GM21786 (cell line): Measurements from ENCODE around the gene TP63.

Source experiments
- ATAC-seq: cut with Tn5 transposase; IDR thresholded peaks from one replicate; pipeline ENCODE4 v1.9.1; 2021; ENCODE audit not compliant: unreplicated experiment

The TP63 gene

GRCh38 chr3:189680723-189681122 is 49.5 kb downstream of the TP63 start:
- ATAC-seq = no peak

GRCh38 chr3:189683546-189684255 is 52.5 kb downstream of the TP63 start:
- ATAC-seq = no peak

- ATAC-seq = no peak
Observed at GRCh38 chr3:189684317-189684716, 53.1 kb downstream of the TP63 start.

GRCh38 chr3:189685291-189685690 is 54.1 kb downstream of the TP63 start:
- no peak for ATAC-seq

- ATAC-seq = no peak
Observed at GRCh38 chr3:189685860-189686259, 54.7 kb downstream of the TP63 start.

GRCh38 chr3:189687475-189687874 is 56.3 kb downstream of the TP63 start:
- ATAC-seq = no peak

- peak; percentile 48 for ATAC-seq
Observed at GRCh38 chr3:189688262-189688661, 57.1 kb downstream of the TP63 start.

GRCh38 chr3:189689625-189690024 is 58.4 kb downstream of the TP63 start:
- ATAC-seq = no peak

- ATAC-seq = no peak
Observed at GRCh38 chr3:189690237-189690636, 59.0 kb downstream of the TP63 start.

GRCh38 chr3:189690672-189691071 is 59.5 kb downstream of the TP63 start:
- ATAC-seq = no peak

- ATAC-seq = no peak
Observed at GRCh38 chr3:189695400-189695799, 64.2 kb downstream of the TP63 start.

GRCh38 chr3:189698811-189699210 is 67.6 kb downstream of the TP63 start:
- no peak for ATAC-seq

- no peak for ATAC-seq
Observed at GRCh38 chr3:189699885-189700284, 68.7 kb downstream of the TP63 start.

- ATAC-seq = no peak
Observed at GRCh38 chr3:189702066-189702646, 71.0 kb downstream of the TP63 start.

- ATAC-seq = no peak
Observed at GRCh38 chr3:189703865-189704264, 72.7 kb downstream of the TP63 start.

GRCh38 chr3:189708375-189708774 is 77.2 kb downstream of the TP63 start:
- no peak for ATAC-seq

GRCh38 chr3:189710620-189711402 is 79.6 kb downstream of the TP63 start:
- ATAC-seq = no peak

GRCh38 chr3:189712906-189713483 is 81.8 kb downstream of the TP63 start:
- no peak for ATAC-seq

GRCh38 chr3:189714991-189715961 is 84.1 kb downstream of the TP63 start:
- peak; percentile 47 for ATAC-seq

GRCh38 chr3:189718215-189718614 is 87.0 kb downstream of the TP63 start:
- no peak for ATAC-seq
